ENCODE data around the gene CACNA1G.

CACNA1G gene

GRCh38 chr17:50590946-50591737 lies 30.6 kb downstream of the CACNA1G start:
- no peak for DNase-seq

DNA sequence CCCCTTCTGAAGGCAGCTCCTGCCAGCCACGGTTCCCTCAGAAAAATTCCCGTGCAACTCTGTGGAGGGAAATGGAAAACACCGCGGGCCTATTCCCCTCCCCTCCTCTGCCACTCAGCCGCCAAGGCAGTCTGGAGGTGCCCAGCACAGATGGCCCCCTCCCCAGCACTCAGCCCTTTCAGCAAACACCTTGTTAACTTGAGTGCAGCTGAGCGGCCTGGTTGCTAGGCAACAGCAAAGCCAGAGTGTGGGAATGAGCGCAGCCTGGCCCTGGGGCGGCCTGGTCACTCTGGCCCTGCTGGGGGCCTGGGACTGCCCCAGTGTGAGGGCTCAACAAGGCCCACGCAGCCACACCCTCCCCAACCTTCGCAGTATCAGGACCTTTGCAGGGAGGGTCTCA lies 32.8 kb downstream of the CACNA1G start:
- no peak for DNase-seq

DNA sequence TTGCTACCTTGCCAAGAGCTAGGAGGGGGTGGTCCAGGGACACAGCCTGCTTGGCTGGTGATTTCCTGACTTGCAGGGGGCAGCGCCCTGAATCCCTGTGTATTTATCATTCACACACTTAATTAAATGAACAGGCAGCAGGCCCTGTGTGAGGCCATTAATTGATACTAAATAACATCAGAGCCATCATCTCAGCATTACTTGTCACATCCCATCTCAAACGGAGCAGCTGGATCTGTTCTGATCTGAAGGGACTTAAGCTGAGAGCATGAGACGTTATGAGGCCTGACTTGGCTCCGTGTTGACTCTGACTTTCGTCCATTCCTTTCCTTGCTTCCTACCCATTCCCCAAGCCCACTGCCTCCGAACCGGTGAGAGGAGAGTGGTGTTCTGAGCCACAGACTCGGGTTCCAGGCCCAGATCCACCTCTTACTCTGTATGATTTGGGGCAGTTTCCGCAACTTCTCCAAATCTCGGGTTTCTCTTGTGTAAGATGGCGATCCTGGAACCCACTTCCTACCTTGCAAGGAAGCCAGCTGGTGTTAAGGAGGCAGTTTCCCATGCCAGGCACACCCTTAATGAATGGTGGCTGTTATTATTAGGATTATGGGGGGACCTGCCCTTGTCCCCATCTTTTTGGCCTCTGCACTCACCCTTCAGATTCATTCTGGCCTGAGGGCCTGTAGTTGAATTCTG lies 33.8 kb downstream of the CACNA1G start:
- no peak for DNase-seq

DNA sequence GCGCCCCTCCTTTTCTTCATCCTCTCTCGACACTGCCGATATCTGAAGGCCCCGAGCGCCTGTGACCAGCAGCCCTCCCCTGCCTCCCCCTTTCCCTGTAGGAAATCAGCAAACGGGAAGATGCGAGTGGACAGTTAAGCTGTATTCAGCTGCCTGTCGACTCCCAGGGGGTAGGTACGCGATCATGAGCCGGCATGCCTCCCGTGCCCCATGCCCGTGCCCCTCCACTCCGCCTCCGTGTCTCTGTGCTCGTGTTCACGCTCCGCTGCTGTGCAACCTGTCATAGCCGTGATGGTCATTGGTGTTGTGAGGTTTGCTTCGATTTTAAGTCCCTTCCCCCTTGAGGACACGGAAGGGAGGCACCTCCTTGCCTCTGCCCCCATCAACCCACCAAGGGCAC lies 34.4 kb downstream of the CACNA1G start:
- no peak for DNase-seq

DNA sequence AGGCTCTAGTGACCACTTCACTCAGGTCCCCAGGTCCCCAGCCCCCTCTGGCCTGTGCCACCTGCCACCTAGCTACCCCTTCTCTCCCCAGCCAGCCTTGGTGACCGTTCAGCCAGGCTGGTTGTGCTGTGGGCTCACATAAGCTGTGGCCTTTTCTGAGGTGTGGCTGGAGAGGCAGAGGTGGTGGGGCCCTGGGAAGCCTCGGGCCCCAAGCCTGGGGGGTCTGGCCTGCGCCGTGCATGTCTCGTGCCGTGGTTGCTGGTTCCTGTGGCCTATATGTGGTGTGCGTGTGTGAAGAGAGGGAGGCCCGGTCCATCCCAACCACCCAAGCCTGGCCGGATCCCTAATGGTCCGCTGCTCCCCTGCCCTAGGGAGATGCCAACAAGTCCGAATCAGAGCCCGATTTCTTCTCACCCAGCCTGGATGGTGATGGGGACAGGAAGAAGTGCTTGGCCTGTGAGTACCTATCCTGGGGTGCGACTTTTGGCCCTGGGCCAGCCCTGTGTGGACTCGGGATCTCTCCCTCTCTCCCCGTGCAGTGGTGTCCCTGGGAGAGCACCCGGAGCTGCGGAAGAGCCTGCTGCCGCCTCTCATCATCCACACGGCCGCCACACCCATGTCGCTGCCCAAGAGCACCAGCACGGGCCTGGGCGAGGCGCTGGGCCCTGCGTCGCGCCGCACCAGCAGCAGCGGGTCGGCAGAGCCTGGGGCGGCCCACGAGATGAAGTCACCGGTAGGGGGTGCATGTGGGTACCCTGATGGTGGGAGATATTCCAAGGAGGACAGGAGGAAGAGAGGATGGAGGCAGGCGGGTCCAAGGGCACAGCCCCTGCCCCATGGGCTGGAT lies 35.9 kb downstream of the CACNA1G start:
- DNase-seq, result no peak

GRCh38 chr17:50598487-50598886 lies 38.0 kb downstream of the CACNA1G start:
- no peak for DNase-seq

DNA sequence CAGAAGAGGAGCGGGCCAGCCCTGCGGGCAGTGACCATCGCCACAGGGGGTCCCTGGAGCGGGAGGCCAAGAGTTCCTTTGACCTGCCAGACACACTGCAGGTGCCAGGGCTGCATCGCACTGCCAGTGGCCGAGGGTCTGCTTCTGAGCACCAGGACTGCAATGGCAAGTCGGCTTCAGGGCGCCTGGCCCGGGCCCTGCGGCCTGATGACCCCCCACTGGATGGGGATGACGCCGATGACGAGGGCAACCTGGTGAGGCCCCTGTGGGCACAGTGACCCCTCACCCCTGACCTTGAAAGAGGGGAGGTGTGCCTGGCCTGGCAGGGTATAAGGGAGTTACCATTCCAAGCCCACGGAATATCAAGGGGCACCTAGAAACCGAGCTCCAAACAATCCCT lies 39.1 kb downstream of the CACNA1G start:
- no peak for DNase-seq

- DNase-seq, result no peak
These were observed 41.4 kb downstream of the CACNA1G start for GRCh38 chr17:50601823-50602375.

- no peak for DNase-seq
These were observed 42.3 kb downstream of the CACNA1G start for GRCh38 chr17:50602836-50603235.

- no peak for DNase-seq
These were observed 42.8 kb downstream of the CACNA1G start for GRCh38 chr17:50603340-50603739.

DNA sequence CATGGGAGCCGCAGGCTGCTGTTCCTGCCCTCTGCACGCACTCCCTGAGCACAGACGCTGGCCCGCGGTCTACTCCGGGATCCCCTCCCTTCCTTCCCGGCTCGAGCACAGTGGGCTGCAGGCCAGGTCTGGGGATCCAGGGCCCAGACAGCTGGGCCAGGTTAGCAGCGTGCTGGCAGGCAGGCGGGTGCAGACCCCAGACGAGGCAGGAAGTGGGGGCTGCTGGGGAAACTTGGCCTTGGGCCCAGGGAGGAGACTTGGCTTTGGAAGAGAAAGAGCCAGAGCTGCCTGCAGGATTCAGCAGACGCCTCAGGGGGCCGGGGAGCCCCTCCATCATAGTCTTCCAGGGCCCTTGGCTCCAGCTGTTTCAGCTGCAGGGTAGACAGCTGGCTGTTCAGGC lies 44.0 kb downstream of the CACNA1G start:
- no peak for DNase-seq

DNA sequence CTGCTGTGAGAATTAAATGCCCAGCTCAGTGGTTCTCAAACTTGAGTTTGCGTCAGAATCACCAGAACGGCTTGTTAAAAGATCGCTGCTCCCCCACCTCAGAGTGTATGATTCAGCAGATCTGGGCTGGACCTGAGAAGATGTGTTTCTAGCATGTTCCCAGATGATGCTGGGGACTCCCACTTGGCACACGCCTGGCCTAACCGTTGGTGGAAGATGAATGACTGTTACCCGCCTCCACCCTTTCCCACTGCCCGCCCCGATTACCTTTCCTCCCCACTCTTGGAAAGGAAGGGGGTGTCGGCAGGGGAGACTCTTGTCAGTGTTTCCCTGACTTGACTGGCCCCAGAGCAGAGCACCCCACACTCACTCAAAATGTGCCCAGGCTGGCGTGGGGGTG lies 44.9 kb downstream of the CACNA1G start:
- DNase-seq, result no peak

GRCh38 chr17:50607522-50608175 lies 47.1 kb downstream of the CACNA1G start:
- no peak for DNase-seq

GRCh38 chr17:50608700-50609379 lies 48.3 kb downstream of the CACNA1G start:
- DNase-seq, result no peak

GRCh38 chr17:50609380-50610074 lies 49.0 kb downstream of the CACNA1G start:
- no peak for DNase-seq

GRCh38 chr17:50611634-50612033 lies 51.1 kb downstream of the CACNA1G start:
- no peak for DNase-seq

DNA sequence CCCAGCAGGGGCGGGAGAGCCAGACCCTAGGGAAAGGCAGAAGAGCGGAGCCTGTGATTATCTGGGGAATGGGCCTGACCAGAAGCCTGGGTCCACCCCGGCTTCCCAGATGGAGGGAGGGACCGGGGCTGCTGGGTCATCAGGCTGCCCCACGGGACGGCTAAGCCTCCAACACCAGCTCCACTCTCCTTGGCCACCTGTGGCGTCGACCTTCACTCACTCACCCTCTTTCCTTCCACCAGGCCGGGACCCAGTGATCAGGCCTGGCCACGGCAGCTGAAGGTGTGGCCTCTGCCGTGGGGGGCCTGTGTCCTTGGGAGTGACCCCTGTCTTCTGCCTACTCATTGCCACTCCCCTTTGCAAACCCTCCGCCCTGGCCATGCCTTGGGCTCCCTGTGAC lies 51.8 kb downstream of the CACNA1G start:
- DNase-seq, result no peak

DNA sequence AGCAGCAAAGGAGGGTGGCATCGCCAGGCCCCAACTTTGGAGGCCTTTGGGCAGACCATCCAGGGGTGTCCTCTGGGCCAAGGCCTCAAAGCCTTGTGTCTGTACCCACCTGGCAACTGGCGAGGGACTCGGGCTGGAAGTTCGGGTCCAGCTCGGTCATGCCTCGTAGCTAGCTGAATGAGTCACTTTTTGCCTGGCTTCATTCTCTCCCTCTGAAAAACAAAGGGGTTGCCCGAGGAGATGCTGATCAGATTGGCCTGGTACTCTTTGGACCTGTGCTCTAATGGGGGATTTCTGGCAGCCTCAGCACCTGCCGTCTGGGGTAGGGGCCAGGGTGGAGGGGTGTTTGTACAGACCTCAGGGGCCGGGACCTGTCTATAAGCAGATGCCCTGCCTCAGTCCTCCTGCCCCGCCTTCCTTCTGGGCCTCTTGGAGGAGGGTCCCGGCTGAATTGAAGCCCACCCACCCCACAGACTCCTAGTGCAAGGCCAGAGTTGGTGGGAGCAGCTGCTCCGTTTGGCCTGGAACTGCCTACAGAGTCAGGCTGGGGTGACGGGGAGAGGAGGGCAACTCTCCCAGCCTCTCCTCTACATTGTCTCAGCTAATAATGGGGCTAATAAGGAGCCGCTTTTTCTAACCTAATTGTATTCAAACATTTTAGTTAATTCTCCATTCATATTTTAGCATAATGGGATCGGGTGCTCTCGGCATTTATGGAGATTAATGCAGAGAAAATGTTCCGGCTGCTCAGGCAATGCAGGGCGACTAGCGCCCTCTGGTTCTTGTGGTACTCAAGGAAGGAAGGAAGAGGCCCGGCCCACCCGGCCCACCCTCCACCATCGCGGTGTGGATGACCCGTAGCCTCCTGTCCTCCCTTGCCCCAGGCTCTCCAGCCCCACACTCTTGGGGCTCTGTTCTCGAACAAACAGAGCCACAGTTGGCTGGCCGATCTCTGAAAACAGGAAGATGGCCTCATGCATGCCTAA lies 52.8 kb downstream of the CACNA1G start:
- DNase-seq, result no peak

GRCh38 chr17:50614471-50615051 lies 54.0 kb downstream of the CACNA1G start:
- DNase-seq, result no peak

DNA sequence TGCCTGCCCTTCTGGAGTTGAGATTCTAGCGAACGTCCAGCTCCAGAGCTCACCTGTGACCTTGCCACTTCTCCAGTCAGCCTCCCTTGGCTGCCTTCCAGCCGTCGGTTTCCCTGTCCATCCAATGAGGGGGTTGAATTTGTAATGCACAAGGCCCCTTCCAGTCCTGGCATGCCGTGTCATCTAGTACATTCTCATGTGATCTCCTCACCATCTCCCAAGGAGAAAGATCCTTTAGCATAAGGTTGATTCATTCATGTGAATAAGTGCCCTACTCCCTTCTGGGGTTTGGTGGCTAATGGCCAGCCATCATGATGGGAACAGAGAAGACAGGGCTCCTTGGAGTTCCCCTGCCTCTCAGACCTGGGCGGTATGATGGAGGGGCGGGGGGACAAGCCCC lies 55.3 kb downstream of the CACNA1G start:
- DNase-seq, result no peak

Measured in CD4-positive, alpha-beta T cell treated with Interleukin-1 beta for 1 hour (primary cell).